NCI-H748 (cell line): ENCODE results near the gene EXOSC5.
A peak's percentile ranks its signal among the peaks of the same experiment; 100 is the strongest.
"Not testable (repeated sequence)": the region's sequence is repeated elsewhere in the genome, so short reads cannot be mapped to it uniquely, and the experiment has no call there.

Experiments used
- DNase-seq: peaks from one replicate; lab custom pipeline; 2025; ENCODE audit not compliant: unreplicated experiment; lab: John Stamatoyannopoulos, UW

EXOSC5 gene

GRCh38 chr19:41351339-41352245 is 45.6 kb downstream of the EXOSC5 start:
- peak; percentile 48 for DNase-seq

GRCh38 chr19:41350735-41351338 is 46.3 kb downstream of the EXOSC5 start:
- no peak for DNase-seq

- not testable (repeated sequence) for DNase-seq
Measured at GRCh38 chr19:41346916-41347315, 50.2 kb downstream of the EXOSC5 start.

GRCh38 chr19:41344162-41344561 is 53.0 kb downstream of the EXOSC5 start:
- DNase-seq = no peak

- DNase-seq = no peak
Measured at GRCh38 chr19:41341669-41342490, 55.3 kb downstream of the EXOSC5 start.

- no peak for DNase-seq
Measured at GRCh38 chr19:41339936-41340335, 57.2 kb downstream of the EXOSC5 start.
